GM19238 (cell line): ENCODE results near the gene MCC.

Source experiments
- DNase-seq: peaks from one replicate; pipeline ENCODE4 v3.0.0; 2011; ENCODE audit warnings: low spot score; ENCODE audit not compliant: insufficient read length

The MCC gene

GRCh38 chr5:113226116-113226736 is 262.0 kb downstream of the MCC start:
- DNase-seq: no peak

DNA sequence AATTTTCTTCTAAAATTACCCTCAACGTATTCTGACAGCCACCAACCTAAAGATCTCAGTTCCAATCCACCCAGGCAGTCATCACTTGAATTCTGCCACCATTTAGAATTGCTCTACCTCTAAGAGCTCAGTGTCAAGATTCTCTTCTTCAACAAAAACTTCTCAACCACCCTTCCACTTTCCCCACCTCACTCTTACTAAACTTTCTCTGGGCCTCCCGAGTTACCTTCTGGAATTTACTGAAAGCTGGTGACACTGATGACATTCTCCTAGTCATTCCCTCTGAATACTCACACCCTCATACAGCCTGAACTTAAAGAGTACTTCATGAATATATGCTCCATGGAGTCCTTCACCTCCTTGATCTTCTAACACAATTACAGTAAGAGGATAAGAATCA is 263.0 kb downstream of the MCC start:
- no peak for DNase-seq

DNA sequence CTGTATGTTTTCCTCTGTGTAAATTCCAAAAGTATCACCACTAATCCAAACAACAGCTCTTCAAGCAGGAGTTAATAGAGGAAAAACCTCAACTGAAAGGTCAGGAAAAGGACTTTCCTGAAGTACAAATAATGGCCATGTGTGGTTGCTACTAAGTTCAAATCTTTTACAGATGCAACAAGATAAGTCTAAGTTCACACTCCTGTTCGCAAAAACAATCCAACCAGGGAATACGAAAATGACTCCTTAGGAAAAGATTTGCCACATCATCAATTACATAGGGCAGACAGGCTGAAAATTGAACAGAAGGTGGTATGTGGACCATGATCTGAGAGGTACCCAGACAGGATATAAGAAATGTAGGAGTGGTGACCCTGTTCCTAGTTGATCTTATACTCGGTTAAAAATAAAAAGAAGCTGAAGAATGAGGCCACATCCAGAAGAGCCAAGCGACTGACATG is 263.6 kb downstream of the MCC start:
- DNase-seq: no peak

- no peak for DNase-seq
These were observed 264.2 kb downstream of the MCC start for GRCh38 chr5:113223831-113224604.

DNA sequence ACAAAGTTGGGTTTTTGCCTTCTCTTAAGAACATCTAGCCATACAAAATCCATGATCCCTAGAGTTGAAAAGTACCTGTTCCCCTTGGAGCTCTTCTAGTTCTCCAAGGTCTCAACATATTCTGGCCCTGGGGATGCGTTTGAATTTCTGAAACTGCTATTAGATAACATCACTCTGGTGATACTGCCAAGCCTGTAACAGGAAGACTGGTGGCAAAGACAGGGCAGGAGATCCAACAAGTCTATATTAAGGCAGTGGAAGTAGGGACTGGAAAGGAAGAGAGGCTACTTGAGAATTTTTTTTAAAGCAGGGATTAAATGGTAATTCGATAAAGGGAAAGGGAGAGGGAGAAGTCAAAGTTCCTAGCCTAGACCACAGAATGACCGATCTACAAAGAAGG is 264.9 kb downstream of the MCC start:
- DNase-seq: no peak

DNA sequence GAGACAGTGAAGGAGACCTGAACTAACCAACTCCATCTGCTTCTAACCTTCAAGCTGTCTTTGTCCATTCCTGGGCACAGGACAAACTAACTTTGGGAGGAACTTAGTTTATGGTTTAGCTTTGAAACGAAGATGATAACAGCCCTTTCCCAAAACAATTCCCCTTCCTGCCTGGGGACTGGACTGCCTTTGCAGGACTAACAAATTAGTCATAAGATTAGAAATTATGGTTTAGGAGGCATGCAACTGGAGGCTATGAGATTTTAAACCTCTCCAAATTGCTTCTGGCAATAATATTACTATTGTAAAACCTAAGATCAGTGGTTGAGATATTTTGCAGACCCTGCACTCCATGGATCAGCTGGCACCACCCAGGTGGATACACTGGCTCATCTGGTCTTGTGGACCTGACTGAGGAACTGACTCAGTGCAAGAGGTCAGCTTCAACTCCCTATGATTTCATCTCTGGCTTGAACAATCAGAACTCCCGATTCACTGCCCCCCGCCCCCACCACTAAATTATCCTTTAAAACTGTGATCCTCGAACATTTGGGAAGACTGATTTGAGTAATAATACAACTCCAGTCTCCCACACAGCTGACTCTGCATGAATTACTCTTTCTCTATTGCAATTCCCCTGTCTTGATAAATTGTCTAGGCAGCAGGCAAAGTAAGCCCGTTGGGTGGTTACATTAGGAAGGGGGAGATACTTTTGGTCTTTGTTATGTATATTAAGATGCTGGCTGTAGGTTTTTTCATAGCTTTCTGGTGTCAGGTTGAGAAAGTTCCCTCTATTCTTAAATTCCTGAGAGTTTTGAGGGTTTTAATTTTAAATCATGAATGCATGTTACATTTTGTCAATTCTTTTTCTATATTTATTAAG is 266.7 kb downstream of the MCC start:
- DNase-seq: no peak

- DNase-seq: no peak
These were observed 268.6 kb downstream of the MCC start for GRCh38 chr5:113219695-113220094.

DNA sequence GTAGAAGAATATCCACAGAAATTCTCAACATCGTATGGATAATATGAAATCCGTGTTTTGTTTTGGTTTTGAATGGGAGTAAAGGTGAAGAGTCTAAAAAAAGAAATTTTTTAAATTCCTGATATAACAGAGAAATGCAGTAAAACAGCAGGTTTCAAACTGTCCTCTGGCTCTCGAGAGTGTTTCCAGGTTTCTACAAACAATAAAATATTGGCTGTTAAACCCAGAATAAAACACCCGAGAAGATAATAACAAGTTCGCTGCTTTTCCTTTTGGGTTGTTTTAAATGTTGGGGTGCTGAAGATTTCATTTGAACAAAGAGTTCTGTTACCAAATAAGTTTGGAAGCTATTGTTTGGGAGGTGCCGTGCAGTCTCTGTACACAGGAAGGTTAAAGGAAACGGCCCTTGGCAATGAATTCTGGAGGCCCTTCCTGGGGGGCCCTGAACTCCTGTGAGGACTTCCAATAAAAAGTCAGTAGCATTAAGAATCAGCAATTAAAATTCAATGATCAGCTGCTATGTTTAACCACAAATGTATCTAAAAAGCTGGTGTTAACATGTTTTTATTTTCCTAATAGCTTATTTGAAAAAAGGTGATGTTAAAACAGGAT is 269.2 kb downstream of the MCC start:
- DNase-seq: no peak

DNA sequence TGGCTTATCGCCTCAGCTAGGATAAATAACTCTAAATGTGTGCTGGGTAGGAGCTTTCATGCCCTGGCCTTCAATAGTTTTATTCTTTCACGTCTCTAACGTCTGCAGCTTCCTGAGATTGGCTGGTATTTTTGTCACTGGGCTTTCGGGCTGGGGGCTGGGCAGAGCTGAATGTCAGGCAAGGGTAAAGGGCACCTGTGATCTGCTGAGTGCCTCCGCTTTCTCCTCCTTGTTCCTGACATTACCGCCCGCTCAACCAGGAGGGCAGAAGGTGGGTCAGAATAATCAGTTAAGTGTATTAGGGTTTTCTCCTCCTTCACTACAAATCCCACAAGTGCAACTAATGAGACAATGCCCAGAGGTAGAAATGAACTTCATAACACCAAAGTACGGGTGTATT is 270.1 kb downstream of the MCC start:
- DNase-seq: no peak

GRCh38 chr5:113217619-113218184 is 270.6 kb downstream of the MCC start:
- no peak for DNase-seq

DNA sequence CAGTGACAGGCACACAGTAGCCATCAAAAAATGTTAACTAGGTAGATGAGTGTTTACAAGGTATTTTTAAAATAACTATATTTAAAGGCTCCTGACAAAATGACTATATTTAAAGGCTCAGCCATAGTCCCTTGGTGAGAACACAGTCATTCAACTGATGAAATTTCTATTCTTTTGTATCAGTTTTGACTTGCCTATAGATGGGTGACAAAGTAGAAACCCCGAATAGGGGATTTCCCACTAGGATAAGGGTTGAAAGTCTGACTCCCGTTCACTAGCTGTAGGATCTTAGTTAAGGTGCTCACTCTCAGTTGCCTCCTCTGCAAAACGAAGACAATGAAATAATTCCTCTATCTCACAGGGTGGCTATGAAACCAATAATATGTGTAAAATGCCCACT is 271.7 kb downstream of the MCC start:
- no peak for DNase-seq

- no peak for DNase-seq
These were observed 272.7 kb downstream of the MCC start for GRCh38 chr5:113215401-113216060.

DNA sequence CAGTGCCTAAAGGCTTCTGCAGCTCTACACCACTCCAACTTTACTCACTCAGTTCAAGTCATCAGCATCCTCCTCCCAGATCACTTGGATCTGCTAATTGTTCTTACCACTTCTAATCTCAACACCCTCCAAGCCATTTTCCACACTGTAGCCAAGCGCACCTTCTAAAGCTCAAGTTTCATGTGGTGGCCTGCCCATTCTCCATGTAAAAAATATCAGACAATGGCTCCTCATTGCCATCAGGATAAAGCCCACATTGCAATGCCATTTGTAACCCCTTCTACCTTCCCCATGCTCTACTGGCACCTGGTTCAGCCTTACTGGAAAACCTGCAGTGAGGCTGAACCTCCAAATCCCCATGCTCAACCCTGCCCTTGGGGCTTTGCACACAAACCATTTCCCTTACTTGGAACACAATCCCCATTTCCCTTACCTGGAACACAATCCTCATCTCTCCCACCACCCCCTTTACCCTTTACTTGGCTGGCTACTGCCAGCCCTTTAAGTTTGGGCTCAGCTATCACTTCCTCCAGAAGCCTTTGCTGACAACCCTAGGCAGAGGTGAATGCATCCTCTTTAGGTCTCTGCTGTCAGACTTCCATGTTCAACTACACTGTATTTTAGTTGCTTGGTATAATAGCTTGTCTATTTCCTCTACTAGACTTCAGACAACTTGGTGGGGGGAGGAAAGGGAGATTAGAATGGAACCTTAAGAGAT is 273.5 kb downstream of the MCC start:
- no peak for DNase-seq

- no peak for DNase-seq
These were observed 274.5 kb downstream of the MCC start for GRCh38 chr5:113213551-113214425.

DNA sequence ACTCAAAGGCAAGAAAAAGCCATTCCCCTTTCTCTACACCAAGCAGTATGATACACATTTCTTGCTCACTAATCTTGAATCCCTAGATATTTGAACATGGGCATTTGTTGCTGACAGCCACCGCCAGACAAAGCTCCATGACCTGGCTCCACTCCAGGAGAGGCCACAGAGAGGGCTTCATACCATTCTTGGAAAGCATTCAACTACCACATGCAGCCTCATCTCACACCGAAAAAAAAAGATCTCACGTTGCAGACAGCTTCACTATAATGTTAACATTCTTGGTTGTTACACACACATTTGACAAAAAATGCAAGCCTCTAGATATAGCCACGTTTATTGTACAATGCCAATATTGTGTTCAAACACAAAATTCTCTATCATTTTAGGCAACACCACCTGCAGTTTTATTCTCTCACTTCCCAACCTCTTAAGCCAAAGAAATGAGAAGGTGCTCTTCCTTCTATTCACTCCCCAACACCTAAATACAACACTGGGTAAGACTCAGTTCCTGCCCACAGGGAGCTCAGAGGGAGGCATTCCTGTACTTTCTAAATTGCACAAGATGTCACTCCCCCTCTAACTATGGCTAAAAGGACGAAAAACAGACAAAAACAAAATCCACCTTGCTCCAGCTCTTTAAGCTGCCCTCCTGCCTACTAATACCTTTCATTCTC is 275.9 kb downstream of the MCC start:
- DNase-seq: no peak

DNA sequence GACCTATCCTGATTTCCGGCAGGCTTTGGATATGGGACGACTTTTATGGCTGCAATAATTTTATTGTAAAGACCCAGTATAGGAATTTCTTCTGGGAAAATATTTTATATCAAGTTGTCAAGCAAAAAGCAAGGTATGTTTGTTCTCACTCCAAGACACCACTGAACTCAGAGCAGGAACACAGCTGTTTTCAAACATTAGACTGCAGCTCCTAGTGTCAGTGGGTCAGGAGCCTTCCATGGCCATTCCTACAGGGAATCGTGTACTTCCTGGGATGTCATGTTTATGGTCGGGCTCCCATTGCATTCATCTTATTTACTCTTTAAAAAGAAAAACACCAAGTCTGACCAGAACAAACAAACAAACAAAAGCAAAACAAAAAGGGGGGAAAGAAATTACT is 278.8 kb downstream of the MCC start:
- DNase-seq: no peak

DNA sequence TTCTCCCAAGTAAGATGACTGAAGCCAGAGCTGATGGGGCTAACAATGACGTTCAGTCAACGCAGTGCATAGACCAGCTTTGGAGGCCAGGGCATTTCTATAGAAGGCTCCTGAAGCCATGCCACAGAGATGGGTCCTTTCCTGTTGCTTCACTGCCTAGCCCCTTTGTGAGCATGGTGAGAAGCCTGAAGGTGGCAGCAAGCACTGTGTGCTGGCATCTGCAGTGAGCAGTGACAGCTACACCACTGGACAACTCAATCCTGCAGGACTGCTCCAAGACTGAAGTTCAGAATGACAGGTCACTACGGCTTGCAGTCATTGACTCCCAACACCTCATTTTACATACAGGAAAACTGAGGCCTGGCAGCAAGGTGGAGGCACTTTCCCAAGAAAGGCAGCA is 282.4 kb downstream of the MCC start:
- DNase-seq: no peak

GRCh38 chr5:113205323-113205722 is 282.9 kb downstream of the MCC start:
- no peak for DNase-seq
